SU-DHL-6 (cell line): Measurements from ENCODE around the gene ITGB6.

Experiments used
- H2AFZ ChIP-seq: fragments of 200-600 bp; sonication (generic); 2 replicates; pipeline ENCODE4 v1.6.1; 2014; ENCODE audit warnings: low read depth, mild to moderate bottlenecking, moderate library complexity, mixed read lengths, antibody characterized with exemption, low read length; ENCODE audit not compliant: severe bottlenecking
- H3F3A ChIP-seq: fragments of 200-600 bp; shearing (Covaris generic); 2 replicates; pipeline ENCODE4 v1.6.0; 2016; ENCODE audit warnings: antibody characterized with exemption, mild to moderate bottlenecking; ENCODE audit not compliant: insufficient read depth
- H3K27ac ChIP-seq: fragments of 200-600 bp; sonication (generic); 2 replicates; pipeline ENCODE4 v1.5.1; 2016; ENCODE audit warnings: low read depth, mild to moderate bottlenecking, low read length, moderate library complexity, mixed read lengths
- H3K27me3 ChIP-seq: fragments of 200-600 bp; sonication (generic), shearing (Covaris generic); 2 replicates; pipeline ENCODE4 v1.6.0; 2014; ENCODE audit warnings: mild to moderate bottlenecking, low read length
- H3K36me3 ChIP-seq: fragments of 200-600 bp; sonication (generic); 2 replicates; pipeline ENCODE4 v1.6.1; 2014; ENCODE audit warnings: mild to moderate bottlenecking, low read length, mixed read lengths
- H3K4me2 ChIP-seq: fragments of 300-600, 200-600 bp; shearing (Covaris generic), sonication (generic); 2 replicates; pipeline ENCODE4 v1.6.0; 2014; ENCODE audit warnings: low read length, low read depth, mild to moderate bottlenecking; ENCODE audit not compliant: poor library complexity, severe bottlenecking
- H3K4me3 ChIP-seq: fragments of 200-600 bp; sonication (generic); 2 replicates; pipeline ENCODE4 v1.5.1; 2014; ENCODE audit warnings: antibody characterized with exemption, low read length, mild to moderate bottlenecking, mixed read lengths; ENCODE audit not compliant: insufficient read depth, poor library complexity, severe bottlenecking
- H3K79me2 ChIP-seq: fragments of 200-600 bp; sonication (generic); 2 replicates; pipeline ENCODE4 v1.6.1; 2014; ENCODE audit warnings: mild to moderate bottlenecking, low read length, moderate library complexity; ENCODE audit not compliant: insufficient read depth
- H3K9ac ChIP-seq: fragments of 200-600 bp; sonication (generic); 2 replicates; pipeline ENCODE4 v1.7.0; 2014; ENCODE audit warnings: mild to moderate bottlenecking, low read length
- H3K9me2 ChIP-seq: fragments of 200-600 bp; sonication (generic); replicated peaks from 2 replicates; pipeline ENCODE4 v1.6.1; 2014; ENCODE audit warnings: low read length; ENCODE audit not compliant: insufficient read depth
- H3K9me3 ChIP-seq: fragments of 200-600 bp; sonication (generic); 2 replicates; pipeline ENCODE4 v1.6.1; 2014; ENCODE audit warnings: low read length, mixed read lengths; ENCODE audit not compliant: insufficient read depth
- H4K20me1 ChIP-seq: fragments of 200-600 bp; sonication (generic); 2 replicates; pipeline ENCODE4 v1.6.1; 2014; ENCODE audit warnings: low read depth, mild to moderate bottlenecking, antibody characterized with exemption, low read length, moderate library complexity, mixed read lengths
- CTCF ChIP-seq: fragments of 200-600 bp; sonication (generic); IDR thresholded peaks from one replicate; pipeline ENCODE4 v1.5.1; 2017; ENCODE audit warnings: antibody characterized with exemption, mild to moderate bottlenecking, low read length, moderate library complexity; ENCODE audit not compliant: insufficient read depth, poor library complexity, severe bottlenecking
- EZH2phosphoT487 ChIP-seq: fragments of 200-600 bp; sonication (generic), shearing (Covaris generic); conservative IDR thresholded peaks from 2 replicates; pipeline ENCODE4 v1.6.1; 2018; ENCODE audit warnings: mild to moderate bottlenecking, antibody characterized with exemption, low read length, moderate library complexity, mixed read lengths

ITGB6 gene

DNA sequence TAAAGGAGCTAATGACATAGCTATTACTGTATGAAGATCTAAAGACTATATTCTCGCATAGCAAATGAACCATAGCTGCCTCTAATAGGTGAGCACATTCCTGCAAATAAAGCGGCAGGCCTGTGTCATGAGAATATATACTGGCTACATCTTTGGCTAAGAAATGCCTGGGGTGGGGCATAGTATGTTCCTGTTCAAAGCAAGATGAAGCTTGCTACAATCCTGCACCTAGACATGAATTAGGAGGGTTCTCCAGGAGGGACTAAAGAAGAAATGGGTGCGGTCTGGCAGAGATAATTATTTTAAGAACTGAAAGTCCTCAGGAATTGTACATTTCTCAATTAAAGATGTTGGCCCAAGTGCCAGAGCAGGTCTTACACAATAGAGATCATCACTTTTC, 90.8 kb downstream of the ITGB6 start:
- TF ChIP-seq CTCF (no peak), EZH2phosphoT487 (no peak)
- H3K9me3 ChIP-seq: no peaks in the 10 kb centered on the region
- no peaks in the 10 kb centered on the region for H3K36me3 ChIP-seq
- no peaks in the 10 kb centered on the region for H4K20me1 ChIP-seq
- H3K4me3 ChIP-seq: no peak overlapping the region
- no peaks in the 10 kb centered on the region for H3K27me3 ChIP-seq
- no peak overlapping the region for H3K27ac ChIP-seq
- no peak overlapping the region for H3K4me2 ChIP-seq
- H3F3A ChIP-seq: no peaks in the 10 kb centered on the region
- H2AFZ ChIP-seq: no peak overlapping the region
- no peaks in the 10 kb centered on the region for H3K9me2 ChIP-seq
- no peak overlapping the region for H3K9ac ChIP-seq
- H3K79me2 ChIP-seq: no peaks in the 10 kb centered on the region

GRCh38 chr2:160108646-160109045, 91.4 kb downstream of the ITGB6 start:
- no peaks in the 10 kb centered on the region for H3F3A ChIP-seq
- no peaks in the 10 kb centered on the region for H4K20me1 ChIP-seq
- no peak overlapping the region for H2AFZ ChIP-seq
- no peaks in the 10 kb centered on the region for H3K27me3 ChIP-seq
- no peaks in the 10 kb centered on the region for H3K36me3 ChIP-seq
- H3K27ac ChIP-seq: no peak overlapping the region
- no peak overlapping the region for H3K4me3 ChIP-seq
- no peaks in the 10 kb centered on the region for H3K79me2 ChIP-seq
- no peak overlapping the region for H3K4me2 ChIP-seq
- no peak for TF ChIP-seq EZH2phosphoT487
- TF ChIP-seq CTCF: no peak
- no peaks in the 10 kb centered on the region for H3K9me2 ChIP-seq
- H3K9ac ChIP-seq: no peak overlapping the region
- no peaks in the 10 kb centered on the region for H3K9me3 ChIP-seq

- H3K9ac ChIP-seq: no peak overlapping the region
- H3K9me2 ChIP-seq: no peaks in the 10 kb centered on the region
- H3F3A ChIP-seq: no peaks in the 10 kb centered on the region
- no peaks in the 10 kb centered on the region for H3K9me3 ChIP-seq
- H3K4me3 ChIP-seq: no peak overlapping the region
- H3K27ac ChIP-seq: no peak overlapping the region
- H3K27me3 ChIP-seq: no peaks in the 10 kb centered on the region
- H2AFZ ChIP-seq: no peak overlapping the region
- no peaks in the 10 kb centered on the region for H3K79me2 ChIP-seq
- no peaks in the 10 kb centered on the region for H4K20me1 ChIP-seq
- TF ChIP-seq EZH2phosphoT487 (no peak), CTCF (no peak)
- no peaks in the 10 kb centered on the region for H3K36me3 ChIP-seq
- H3K4me2 ChIP-seq: no peak overlapping the region
Observed at GRCh38 chr2:160105366-160105765, 94.7 kb downstream of the ITGB6 start.

- H2AFZ ChIP-seq: no peak overlapping the region
- no peak overlapping the region for H3K9ac ChIP-seq
- no peaks in the 10 kb centered on the region for H3F3A ChIP-seq
- H3K4me2 ChIP-seq: no peak overlapping the region
- no peaks in the 10 kb centered on the region for H3K9me2 ChIP-seq
- no peak overlapping the region for H3K4me3 ChIP-seq
- H3K27me3 ChIP-seq: peaks cover 4% of the 10 kb centered on the region; the same call in 1 of the 2 replicates
- TF ChIP-seq CTCF: no peak
- TF ChIP-seq EZH2phosphoT487: no peak
- H3K27ac ChIP-seq: no peak overlapping the region
- no peaks in the 10 kb centered on the region for H3K79me2 ChIP-seq
- H3K36me3 ChIP-seq: no peaks in the 10 kb centered on the region
- no peaks in the 10 kb centered on the region for H4K20me1 ChIP-seq
- H3K9me3 ChIP-seq: no peaks in the 10 kb centered on the region
Observed at GRCh38 chr2:160104115-160104514, 96.0 kb downstream of the ITGB6 start.
